ENCODE measurements around the gene SPRTN.

DNA sequence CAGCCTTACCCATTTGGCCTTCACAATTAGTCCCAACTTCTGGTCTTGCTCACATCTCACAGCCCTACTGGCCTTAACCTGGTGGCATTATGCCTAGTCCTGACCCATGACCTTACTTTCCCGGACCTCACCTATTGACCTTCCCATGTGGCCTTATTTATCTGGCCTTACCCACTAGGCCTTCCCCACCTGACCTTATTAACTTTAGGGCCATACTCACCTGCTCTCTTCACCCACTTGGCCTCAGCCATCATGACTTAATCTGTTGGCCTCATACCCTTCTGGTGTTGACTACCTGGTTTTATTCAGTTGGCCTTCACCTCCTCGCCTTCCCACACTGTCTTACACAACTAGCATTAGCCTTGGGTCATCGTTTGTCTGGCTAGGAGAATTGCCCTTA, 36.1 kb upstream of the SPRTN start:
- TF ChIP-seq, protein P1, sequence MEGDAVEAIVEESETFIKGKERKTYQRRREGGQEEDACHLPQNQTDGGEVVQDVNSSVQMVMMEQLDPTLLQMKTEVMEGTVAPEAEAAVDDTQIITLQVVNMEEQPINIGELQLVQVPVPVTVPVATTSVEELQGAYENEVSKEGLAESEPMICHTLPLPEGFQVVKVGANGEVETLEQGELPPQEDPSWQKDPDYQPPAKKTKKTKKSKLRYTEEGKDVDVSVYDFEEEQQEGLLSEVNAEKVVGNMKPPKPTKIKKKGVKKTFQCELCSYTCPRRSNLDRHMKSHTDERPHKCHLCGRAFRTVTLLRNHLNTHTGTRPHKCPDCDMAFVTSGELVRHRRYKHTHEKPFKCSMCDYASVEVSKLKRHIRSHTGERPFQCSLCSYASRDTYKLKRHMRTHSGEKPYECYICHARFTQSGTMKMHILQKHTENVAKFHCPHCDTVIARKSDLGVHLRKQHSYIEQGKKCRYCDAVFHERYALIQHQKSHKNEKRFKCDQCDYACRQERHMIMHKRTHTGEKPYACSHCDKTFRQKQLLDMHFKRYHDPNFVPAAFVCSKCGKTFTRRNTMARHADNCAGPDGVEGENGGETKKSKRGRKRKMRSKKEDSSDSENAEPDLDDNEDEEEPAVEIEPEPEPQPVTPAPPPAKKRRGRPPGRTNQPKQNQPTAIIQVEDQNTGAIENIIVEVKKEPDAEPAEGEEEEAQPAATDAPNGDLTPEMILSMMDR (IDR thresholded peaks at IDR 0.05; ENCODE audit: low read depth, low read length), result no peak
- no peak for TF ChIP-seq EZH2phosphoT487 (IDR thresholded peaks at IDR 0.05; ENCODE audit: low read depth)

Data from OCI-LY3 (cell line).